ENCODE measurements around the gene DPP6.
"Not testable (repeated sequence)": the region's sequence is repeated elsewhere in the genome, so short reads cannot be mapped to it uniquely, and the experiment has no call there.

The DPP6 gene

GRCh38 chr7:154151306-154151705 is 99.1 kb downstream of the DPP6 start:
- DNase-seq, result not testable (repeated sequence)

GRCh38 chr7:154155928-154156327 is 103.7 kb downstream of the DPP6 start:
- not testable (repeated sequence) for DNase-seq

- DNase-seq, result not testable (repeated sequence)
These were observed 110.7 kb downstream of the DPP6 start for GRCh38 chr7:154162921-154163320.

- not testable (repeated sequence) for DNase-seq
These were observed 111.4 kb downstream of the DPP6 start for GRCh38 chr7:154163642-154164041.

GRCh38 chr7:154167051-154167450 is 114.9 kb downstream of the DPP6 start:
- DNase-seq, result no peak

GRCh38 chr7:154167807-154168206 is 115.6 kb downstream of the DPP6 start:
- no peak for DNase-seq

- DNase-seq, result no peak
These were observed 119.2 kb downstream of the DPP6 start for GRCh38 chr7:154171422-154171821.

GRCh38 chr7:154172236-154172635 is 120.0 kb downstream of the DPP6 start:
- DNase-seq, result no peak

GRCh38 chr7:154177584-154177983 is 125.4 kb downstream of the DPP6 start:
- no peak for DNase-seq

GRCh38 chr7:154178895-154179294 is 126.7 kb downstream of the DPP6 start:
- no peak for DNase-seq

GRCh38 chr7:154183482-154183881 is 131.3 kb downstream of the DPP6 start:
- DNase-seq, result no peak

GRCh38 chr7:154183946-154184345 is 131.7 kb downstream of the DPP6 start:
- no peak for DNase-seq

GRCh38 chr7:154186811-154187210 is 134.6 kb downstream of the DPP6 start:
- no peak for DNase-seq

GRCh38 chr7:154188330-154188729 is 136.1 kb downstream of the DPP6 start:
- DNase-seq, result no peak

- no peak for DNase-seq
These were observed 143.1 kb downstream of the DPP6 start for GRCh38 chr7:154195266-154195665.

GRCh38 chr7:154198481-154198880 is 146.3 kb downstream of the DPP6 start:
- no peak for DNase-seq

- DNase-seq, result no peak
These were observed 148.0 kb downstream of the DPP6 start for GRCh38 chr7:154200241-154200640.

GRCh38 chr7:154202002-154202401 is 149.8 kb downstream of the DPP6 start:
- DNase-seq, result no peak

GRCh38 chr7:154204046-154204445 is 151.8 kb downstream of the DPP6 start:
- DNase-seq, result no peak

- DNase-seq, result no peak
These were observed 160.7 kb downstream of the DPP6 start for GRCh38 chr7:154212861-154213260.

- DNase-seq, result no peak
These were observed 165.6 kb downstream of the DPP6 start for GRCh38 chr7:154217688-154218340.

GRCh38 chr7:154231732-154232131 is 179.5 kb downstream of the DPP6 start:
- no peak for DNase-seq

GRCh38 chr7:154232700-154233099 is 180.5 kb downstream of the DPP6 start:
- no peak for DNase-seq

- no peak for DNase-seq
These were observed 189.8 kb downstream of the DPP6 start for GRCh38 chr7:154241988-154242387.

- DNase-seq, result no peak
These were observed 190.5 kb downstream of the DPP6 start for GRCh38 chr7:154242709-154243108.
